Suprapubic skin (tissue), 4 donors: Measurements from ENCODE around the gene ZNF507. TPM values are rescaled to one million over a fixed set of nuclear protein-coding genes. Genes with fewer than 3 reads are reported as not detected.
A peak's percentile ranks its signal among the peaks of the same experiment; 100 is the strongest.

Source experiments
- DNase-seq, 2 donors: peaks; one replicate each; pipeline ENCODE4 v3.0.0-alpha.2; 2019; ENCODE audit warnings: low spot score in 2 of 2
- H3K27ac ChIP-seq: fragments of 200-600 bp; sonication (generic); one replicate; pipeline ENCODE4 v1.5.1; 2019
- H3K27me3 ChIP-seq: fragments of 200-600 bp; sonication (generic); one replicate; pipeline ENCODE4 v1.5.1; 2019
- H3K36me3 ChIP-seq: fragments of 200-600 bp; sonication (generic); one replicate; pipeline ENCODE4 v1.5.1; 2019
- H3K4me1 ChIP-seq: fragments of 200-600 bp; sonication (generic); one replicate; pipeline ENCODE4 v1.5.1; 2019
- H3K4me3 ChIP-seq: fragments of 200-600 bp; sonication (generic); one replicate; pipeline ENCODE4 v1.5.1; 2019; ENCODE audit warnings: mild to moderate bottlenecking
- H3K9me3 ChIP-seq: fragments of 200-600 bp; sonication (generic); one replicate; pipeline ENCODE4 v1.5.1; 2019
- CTCF ChIP-seq, 2 donors: fragments of 200-600 bp in 1 of 2; fragments of 450-650 bp in 1 of 2; sonication (generic) in 1 of 2; IDR thresholded peaks; one replicate each; pipeline ENCODE4 v1.5.1; 2016 to 2019; ENCODE audit warnings: antibody characterized with exemption in 2 of 2, mild to moderate bottlenecking in 1 of 2, moderate library complexity in 1 of 2
- EP300 ChIP-seq: sonication (generic); formaldehyde crosslinking; IDR thresholded peaks from one replicate; pipeline ENCODE4 v1.6.1; 2017; ENCODE audit warnings: antibody characterized with exemption
- POLR2A ChIP-seq, 2 donors: fragments of 450-650 bp; IDR thresholded peaks; one replicate each; pipeline ENCODE4 v1.6.1; 2017; ENCODE audit warnings: antibody characterized with exemption in 2 of 2, mild to moderate bottlenecking in 2 of 2, moderate library complexity in 2 of 2
- POLR2AphosphoS5 ChIP-seq, 3 donors: sonication (generic); formaldehyde crosslinking; IDR thresholded peaks; one replicate each; pipeline ENCODE4 v1.6.1; 2017; ENCODE audit warnings: antibody characterized with exemption in 3 of 3
- WGBS: methylation state at CpG from one replicate; pipeline ENCODE4 v1.1.5; 2018; 5-methylcytosine and 5-hydroxymethylcytosine counted together
- total RNA-seq, 4 donors: library from RNA; depleted of rRNA; stranded (reverse); fragments of >200 nt; gene quantifications; one replicate each; pipeline ENCODE4 v1.1.0, GENCODE V29; 2016

ZNF507 gene
- total RNA-seq, 4 donors from 2014 or later = 11.2 to 34.0 (median 18.1) TPM

GRCh38 chr19:32342695-32343094 is 2.7 kb upstream of the ZNF507 start:
- WGBS = 97% methylated on average over 2 of the region's 2 CpGs
- TF ChIP-seq POLR2A (IDR thresholded peaks at IDR 0.05) = no peak
- no peak for TF ChIP-seq EP300
- TF ChIP-seq CTCF (IDR thresholded peaks at IDR 0.05) = no peak
- TF ChIP-seq POLR2AphosphoS5 (IDR thresholded peaks at IDR 0.05) = no peak
- H3K27me3 ChIP-seq = no peaks in the 10 kb centered on the region
- H3K27ac ChIP-seq = no peak overlapping the region
- no peak overlapping the region for H3K4me3 ChIP-seq
- DNase-seq = no peak
- H3K9me3 ChIP-seq = no peaks in the 10 kb centered on the region
- peaks cover 13% of the 10 kb centered on the region for H3K4me1 ChIP-seq
- H3K36me3 ChIP-seq = no peaks in the 10 kb centered on the region

- Histone ChIP-seq H3K9me3 (no peaks in the 10 kb centered on the region), H3K36me3 (peaks cover 1% of the 10 kb centered on the region), H3K4me1 (peaks cover 13% of the 10 kb centered on the region), H3K27ac (no peak overlapping the region), H3K4me3 (no peak overlapping the region), H3K27me3 (no peaks in the 10 kb centered on the region)
- 51% methylated on average over 11 of the region's 11 CpGs for WGBS
- TF ChIP-seq POLR2AphosphoS5 (IDR thresholded peaks at IDR 0.05) (no peak), EP300 (no peak), CTCF (IDR thresholded peaks at IDR 0.05) (no peak), POLR2A (IDR thresholded peaks at IDR 0.05) (no peak)
- no peak for DNase-seq
Measured at GRCh38 chr19:32343550-32344262, 1.7 kb upstream of the ZNF507 start.

DNA sequence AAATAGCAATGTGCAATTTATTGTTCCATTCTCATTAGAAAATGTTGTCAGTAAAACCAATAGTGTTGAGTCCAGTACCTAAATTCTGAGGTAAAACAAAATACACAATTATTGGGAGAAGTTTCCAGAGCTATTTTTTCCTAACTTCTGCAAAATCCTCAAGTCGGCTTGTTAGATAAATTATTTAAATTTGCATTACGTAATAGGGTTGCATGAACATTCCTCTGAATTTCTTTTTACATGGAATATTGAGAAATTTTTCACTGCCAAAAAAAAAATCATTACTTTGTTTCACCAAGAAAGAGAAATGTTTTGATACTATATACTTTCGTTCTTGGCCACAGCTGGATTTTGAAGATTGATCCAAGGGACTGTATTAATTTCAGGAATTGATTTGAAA is 1.5 kb downstream of the ZNF507 start:
- Histone ChIP-seq H3K27me3 (no peaks in the 10 kb centered on the region), H3K36me3 (peaks cover 9% of the 10 kb centered on the region), H3K4me3 (peak overlapping the region; percentile 69), H3K27ac (no peak overlapping the region), H3K9me3 (no peaks in the 10 kb centered on the region), H3K4me1 (peaks cover 24% of the 10 kb centered on the region)
- no peak for DNase-seq
- WGBS = 57% methylated on average over 3 of the region's 3 CpGs
- TF ChIP-seq POLR2A (IDR thresholded peaks at IDR 0.05) = no peak
- TF ChIP-seq POLR2AphosphoS5 (IDR thresholded peaks at IDR 0.05) = no peak
- TF ChIP-seq EP300 = no peak
- TF ChIP-seq CTCF (IDR thresholded peaks at IDR 0.05) = no peak

GRCh38 chr19:32347573-32347972 is 2.2 kb downstream of the ZNF507 start:
- Histone ChIP-seq H3K4me3 (no peak overlapping the region), H3K27ac (no peak overlapping the region), H3K4me1 (peaks cover 24% of the 10 kb centered on the region), H3K27me3 (no peaks in the 10 kb centered on the region), H3K9me3 (no peaks in the 10 kb centered on the region), H3K36me3 (peaks cover 9% of the 10 kb centered on the region)
- no peak for DNase-seq
- TF ChIP-seq POLR2A (IDR thresholded peaks at IDR 0.05) = no peak

GRCh38 chr19:32349051-32349450 is 3.6 kb downstream of the ZNF507 start:
- peaks cover 24% of the 10 kb centered on the region for H3K4me1 ChIP-seq
- TF ChIP-seq EP300 = no peak
- no peak for TF ChIP-seq CTCF (IDR thresholded peaks at IDR 0.05)
- no peak for TF ChIP-seq POLR2A (IDR thresholded peaks at IDR 0.05)
- TF ChIP-seq POLR2AphosphoS5 (IDR thresholded peaks at IDR 0.05) = no peak
- no peak overlapping the region for H3K4me3 ChIP-seq
- peaks cover 24% of the 10 kb centered on the region for H3K36me3 ChIP-seq
- 90% methylated on average over 1 of the region's 1 CpG for WGBS
- H3K27me3 ChIP-seq = no peaks in the 10 kb centered on the region
- no peak overlapping the region for H3K27ac ChIP-seq
- no peak for DNase-seq
- H3K9me3 ChIP-seq = no peaks in the 10 kb centered on the region
